ENCODE data around the gene PKD2. TPM values are rescaled to one million over a fixed set of nuclear protein-coding genes. Genes with fewer than 3 reads are reported as not detected.

The PKD2 gene
- polyA plus RNA-seq, 1 of the 3 experiments (the other 2 are of a cell fraction), result 44.6 TPM

DNA sequence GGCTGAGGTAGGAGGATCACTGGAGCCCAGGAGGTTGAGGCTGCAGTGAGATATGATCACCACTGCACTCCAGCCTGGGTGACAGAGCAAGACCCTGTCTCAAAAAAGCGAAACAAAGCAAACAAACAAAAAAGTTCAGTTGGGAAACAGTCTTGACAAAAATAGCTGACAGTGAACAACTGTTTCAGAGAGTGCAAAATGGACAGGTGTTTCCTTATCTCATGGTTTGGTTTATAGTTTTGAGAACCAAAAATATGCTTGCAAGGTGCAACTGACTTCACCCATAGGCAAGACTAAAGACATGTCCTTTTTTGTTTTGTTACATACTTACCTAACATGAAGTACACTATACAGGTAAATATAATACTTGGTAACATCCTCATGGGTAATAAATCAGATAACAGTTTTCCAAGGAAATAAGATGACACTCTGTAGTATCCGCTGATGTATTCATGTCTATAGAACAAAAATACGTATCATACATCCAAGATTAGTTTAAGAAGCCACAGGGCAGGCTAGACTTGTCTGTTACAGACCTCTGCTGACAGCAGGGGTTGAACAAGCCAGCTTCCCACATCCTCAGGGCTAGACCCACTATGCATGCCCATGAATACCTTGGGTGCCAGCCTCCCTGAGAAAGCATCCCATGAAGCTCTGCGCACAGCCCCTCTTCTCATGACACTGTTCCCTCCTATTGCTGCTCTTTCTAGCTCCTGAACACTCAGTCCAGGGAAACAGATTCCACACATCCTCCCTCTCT lies 91.7 kb downstream of the PKD2 start:
- Histone ChIP-seq H2AFZ (ENCODE audit: low read depth) (no peak overlapping the region), H3F3A (replicated peaks; ENCODE audit: insufficient read depth) (no peaks in the 10 kb centered on the region), H3K27ac (ENCODE audit: low read depth in 2 of 2, low read length in 1 of 2) (no peak overlapping the region), H3K27me3 (ENCODE audit: insufficient read depth) (no peaks in the 10 kb centered on the region), H3K79me2 (ENCODE audit: insufficient read depth) (no peaks in the 10 kb centered on the region), H3K36me3 (replicated peaks in 1 of 2; ENCODE audit: control insufficient read depth in 1 of 2, insufficient read depth in 2 of 2, low read length in 1 of 2) (no peaks in the 10 kb centered on the region), H3K4me2 (no peak overlapping the region), H3K9me2 (no peaks in the 10 kb centered on the region), H3K9me3 (no peaks in the 10 kb centered on the region), H3K4me1 (ENCODE audit: control insufficient read depth in 1 of 2, insufficient read depth in 2 of 2, low read depth in 1 of 2, low read length in 1 of 2) (no peaks in the 10 kb centered on the region; a peak in 1 of 4 replicates), H4K20me1 (ENCODE audit: insufficient read depth) (no peaks in the 10 kb centered on the region), H3K9ac (no peak overlapping the region), H3K4me3 (ENCODE audit: low read depth in 2 of 2, low read length in 1 of 2) (no peak overlapping the region)
- POLR2A ChIA-PET, result no interaction called here
- WGBS (ENCODE audit: low lambda C conversion rate), result 78% methylated on average over 4 of the region's 4 CpGs
- no peak for DNase-seq
- TF ChIP-seq SIN3A (IDR thresholded peaks at IDR 0.05; ENCODE audit: borderline replicate concordance, low read depth, low read length) (no peak), NRF1 (IDR thresholded peaks at IDR 0.05; ENCODE audit: low read depth, low read length) (no peak), NFIC (IDR thresholded peaks at IDR 0.05; ENCODE audit: borderline replicate concordance) (no peak), IRF3 (IDR thresholded peaks at IDR 0.05; ENCODE audit: low read depth, low read length) (no peak), RFX5 (IDR thresholded peaks at IDR 0.05; ENCODE audit: low read length) (no peak), YY1 (IDR thresholded peaks at IDR 0.05; ENCODE audit: low read depth) (no peak), CTCF (IDR thresholded peaks at IDR 0.05) (no peak), EZH2phosphoT487 (IDR thresholded peaks at IDR 0.05; ENCODE audit: borderline replicate concordance, low read depth) (no peak), MXI1 (IDR thresholded peaks at IDR 0.05; ENCODE audit: low read depth, low read length) (no peak)
- TF ChIP-seq, protein P1, sequence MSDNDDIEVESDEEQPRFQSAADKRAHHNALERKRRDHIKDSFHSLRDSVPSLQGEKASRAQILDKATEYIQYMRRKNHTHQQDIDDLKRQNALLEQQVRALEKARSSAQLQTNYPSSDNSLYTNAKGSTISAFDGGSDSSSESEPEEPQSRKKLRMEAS (IDR thresholded peaks at IDR 0.05; ENCODE audit: low read depth), result no peak
- CTCF ChIA-PET, result interaction anchor here (1.0 kb wide), 1 partner anchor 113 kb away, joined by 3 read pairs; no protein-coding TSS in a partner anchor

DNA sequence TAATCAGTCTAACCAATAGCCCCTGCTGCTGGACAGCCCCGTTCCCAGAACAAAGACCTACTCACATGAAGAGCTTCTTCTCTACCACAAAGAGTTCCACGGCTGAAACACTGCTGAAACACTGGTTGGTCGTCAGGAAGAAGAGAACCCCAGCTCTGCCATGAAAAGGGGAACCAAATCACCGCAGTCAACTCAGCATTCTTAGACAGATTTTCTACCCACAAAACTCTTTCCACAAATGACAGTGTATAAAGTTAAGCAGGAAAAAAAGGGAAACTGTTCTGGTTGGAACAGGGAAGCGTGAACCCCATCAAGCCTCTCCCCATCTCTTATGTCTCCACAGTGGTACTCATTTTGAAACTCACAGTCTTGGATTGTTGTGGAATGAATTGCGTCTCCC lies 93.7 kb downstream of the PKD2 start:
- CTCF ChIA-PET, result no interaction called here
- POLR2A ChIA-PET, result no interaction called here
- 77% methylated on average over 6 of the region's 6 CpGs for WGBS (ENCODE audit: low lambda C conversion rate)

More for the DNA sequence above, 93.7 kb downstream of the PKD2 start:
- Histone ChIP-seq H3K79me2 (ENCODE audit: insufficient read depth) (no peaks in the 10 kb centered on the region), H3K9ac (no peak overlapping the region), H3K4me3 (ENCODE audit: low read depth in 2 of 2, low read length in 1 of 2) (no peak overlapping the region), H2AFZ (ENCODE audit: low read depth) (no peak overlapping the region), H3K27me3 (ENCODE audit: insufficient read depth) (no peaks in the 10 kb centered on the region), H3K9me3 (no peaks in the 10 kb centered on the region), H3F3A (replicated peaks; ENCODE audit: insufficient read depth) (peaks cover 11% of the 10 kb centered on the region), H3K4me2 (no peak overlapping the region), H3K36me3 (replicated peaks in 1 of 2; ENCODE audit: control insufficient read depth in 1 of 2, insufficient read depth in 2 of 2, low read length in 1 of 2) (no peaks in the 10 kb centered on the region), H3K9me2 (no peaks in the 10 kb centered on the region), H4K20me1 (ENCODE audit: insufficient read depth) (no peaks in the 10 kb centered on the region), H3K27ac (ENCODE audit: low read depth in 2 of 2, low read length in 1 of 2) (no peak overlapping the region), H3K4me1 (ENCODE audit: control insufficient read depth in 1 of 2, insufficient read depth in 2 of 2, low read depth in 1 of 2, low read length in 1 of 2) (no peaks in the 10 kb centered on the region; a peak in 2 of 4 replicates)
- TF ChIP-seq YY1 (IDR thresholded peaks at IDR 0.05; ENCODE audit: low read depth) (no peak), RAD21 (IDR thresholded peaks at IDR 0.05; ENCODE audit: low read length) (no peak), JUND (IDR thresholded peaks at IDR 0.05) (no peak), MXI1 (IDR thresholded peaks at IDR 0.05; ENCODE audit: low read depth, low read length) (no peak), EP300 (IDR thresholded peaks at IDR 0.05; ENCODE audit: borderline replicate concordance in 1 of 2, low read depth in 1 of 2, low read length in 1 of 2) (no peak)
- no peak for DNase-seq

All from SK-N-SH (cell line).